Smooth muscle cell (in vitro differentiated cells): ENCODE results near the gene UAP1L1. TPM values are rescaled to one million over a fixed set of nuclear protein-coding genes. Genes with fewer than 3 reads are reported as not detected.

Experiments
- DNase-seq: peaks from one replicate; lab custom pipeline; 2025; ENCODE audit not compliant: unreplicated experiment; lab: John Stamatoyannopoulos, UW
- H2AFZ ChIP-seq: fragments of 200-600 bp; sonication (generic); 2 replicates; pipeline ENCODE4 v1.6.0; 2016; ENCODE audit warnings: antibody characterized with exemption, low read depth, mild to moderate bottlenecking
- H3F3A ChIP-seq: fragments of 200-600 bp; sonication (generic); 2 replicates; pipeline ENCODE4 v1.6.0; 2017; ENCODE audit warnings: antibody characterized with exemption, low read depth
- H3K27ac ChIP-seq: fragments of 200-600 bp; sonication (generic); 2 replicates; pipeline ENCODE4 v1.5.1; 2016; ENCODE audit warnings: low read depth, mild to moderate bottlenecking
- H3K27me3 ChIP-seq: fragments of 200-600 bp; sonication (generic); 2 replicates; pipeline ENCODE4 v1.6.1; 2016; ENCODE audit warnings: low read depth, mild to moderate bottlenecking
- H3K36me3 ChIP-seq: fragments of 200-600 bp; sonication (generic); 2 replicates; pipeline ENCODE4 v1.5.1; 2016; ENCODE audit warnings: low read depth
- H3K4me1 ChIP-seq: fragments of 200-600 bp; sonication (generic); 2 replicates; pipeline ENCODE4 v1.5.1; 2016; ENCODE audit warnings: low read depth
- H3K4me2 ChIP-seq: fragments of 200-600 bp; sonication (generic); 2 replicates; pipeline ENCODE4 v1.6.0; 2016; ENCODE audit warnings: mild to moderate bottlenecking
- H3K4me3 ChIP-seq: fragments of 200-600 bp; sonication (generic); 2 replicates; pipeline ENCODE4 v1.5.1; 2016; ENCODE audit warnings: mild to moderate bottlenecking
- H3K79me2 ChIP-seq: fragments of 200-600 bp; sonication (generic); 2 replicates; pipeline ENCODE4 v1.6.0; 2016; ENCODE audit warnings: low read depth, mild to moderate bottlenecking
- H3K9ac ChIP-seq: fragments of 200-600 bp; sonication (generic); 2 replicates; pipeline ENCODE4 v1.6.0; 2016; ENCODE audit warnings: low read depth
- H3K9me3 ChIP-seq: fragments of 200-600 bp; sonication (generic); replicated peaks from 2 replicates; pipeline ENCODE4 v1.5.1; 2016; ENCODE audit warnings: low read depth
- H4K20me1 ChIP-seq: fragments of 200-600 bp; sonication (generic); 2 replicates; pipeline ENCODE4 v1.6.0; 2016; ENCODE audit warnings: low read depth
- CTCF ChIP-seq: fragments of 200-600 bp; sonication (generic); IDR thresholded peaks from 2 replicates; pipeline ENCODE4 v1.5.1; 2017; ENCODE audit warnings: borderline replicate concordance, mild to moderate bottlenecking, antibody characterized with exemption; ENCODE audit not compliant: insufficient read depth, poor library complexity, severe bottlenecking
- WGBS: methylation state at CpG from one replicate; pipeline ENCODE4 v1.1.7; 2016; ENCODE audit warnings: low lambda C conversion rate; 5-methylcytosine and 5-hydroxymethylcytosine counted together
- polyA plus RNA-seq: library from polyadenylated mRNA; unstranded; fragments of >200 nt; fragmentation: Nextera tagmentation; extraction: Ambion mirVana; gene quantifications from 2 replicates; pipeline ENCODE4 v1.2.1, GENCODE V29; 2016
- total RNA-seq: library from RNA; depleted of rRNA; stranded (reverse); fragments of >200 nt; gene quantifications from 2 replicates; pipeline ENCODE4 v1.2.3, GENCODE V29; 2014

UAP1L1 gene
- total and polyA plus RNA-seq, 2 experiments from 2014 or later, result 5.8 to 23.8 TPM

- Histone ChIP-seq H3K36me3 (no peaks in the 10 kb centered on the region), H3K4me1 (peaks cover 15% of the 10 kb centered on the region), H3K79me2 (no peaks in the 10 kb centered on the region), H3K4me3 (no peak overlapping the region), H3K9me3 (no peaks in the 10 kb centered on the region), H3K27ac (no peak overlapping the region), H3F3A (peaks cover 19% of the 10 kb centered on the region), H3K4me2 (no peak overlapping the region), H2AFZ (no peak overlapping the region), H3K9ac (no peak overlapping the region), H4K20me1 (peaks cover 30% of the 10 kb centered on the region), H3K27me3 (no peaks in the 10 kb centered on the region)
- TF ChIP-seq CTCF, result no peak
- 94% methylated on average over 13 of the region's 13 CpGs for WGBS
- no peak for DNase-seq
Measured at GRCh38 chr9:137079401-137079787, 2.1 kb downstream of the UAP1L1 start.

GRCh38 chr9:137080260-137081122, 3.2 kb downstream of the UAP1L1 start:
- Histone ChIP-seq H3K4me1 (peaks cover 15% of the 10 kb centered on the region), H3K36me3 (no peaks in the 10 kb centered on the region), H3K27ac (no peak overlapping the region), H3K27me3 (no peaks in the 10 kb centered on the region), H4K20me1 (peaks cover 30% of the 10 kb centered on the region), H3K4me3 (no peak overlapping the region), H3K9ac (no peak overlapping the region), H3K9me3 (no peaks in the 10 kb centered on the region), H2AFZ (no peak overlapping the region), H3K4me2 (no peak overlapping the region), H3K79me2 (no peaks in the 10 kb centered on the region), H3F3A (peaks cover 30% of the 10 kb centered on the region)
- no peak for DNase-seq
- TF ChIP-seq CTCF, result no peak
- WGBS, result 90% methylated on average over 20 of the region's 24 CpGs

- peaks cover 29% of the 10 kb centered on the region for H3F3A ChIP-seq
- H3K4me1 ChIP-seq, result peaks cover 17% of the 10 kb centered on the region
- no peak overlapping the region for H3K4me3 ChIP-seq
- TF ChIP-seq CTCF, result no peak
- no peaks in the 10 kb centered on the region for H3K27me3 ChIP-seq
- no peak overlapping the region for H2AFZ ChIP-seq
- no peaks in the 10 kb centered on the region for H3K36me3 ChIP-seq
- no peak overlapping the region for H3K9ac ChIP-seq
- peak overlapping the region; percentile 83 for H3K27ac ChIP-seq
- peaks cover 30% of the 10 kb centered on the region for H4K20me1 ChIP-seq
- WGBS, result 95% methylated on average over 16 of the region's 16 CpGs
- no peaks in the 10 kb centered on the region for H3K79me2 ChIP-seq
- no peaks in the 10 kb centered on the region for H3K9me3 ChIP-seq
- DNase-seq, result no peak
- H3K4me2 ChIP-seq, result peak overlapping the region; percentile 59
Measured at GRCh38 chr9:137082222-137082924, 5.1 kb downstream of the UAP1L1 start.
